Measurements from ENCODE around the gene CTNNA2. TPM values are rescaled to one million over a fixed set of nuclear protein-coding genes. Genes with fewer than 3 reads are reported as not detected.

Gene CTNNA2
- total and polyA plus RNA-seq, 12 donors = 0.09 to 0.57 (median 0.15) TPM; not detected in 9

- no peak for DNase-seq
- ATAC-seq = no peak
- H3K4me3 ChIP-seq = no peak overlapping the region
- H3K9me3 ChIP-seq = no peaks in the 10 kb centered on the region
- intact Hi-C loops (cut with DNase I) = no loop called here
- 87 to 92% methylated on average over 4 of the region's 4 CpGs for WGBS, 2 donors
- no peaks in the 10 kb centered on the region for H3K27me3 ChIP-seq
- H3K27ac ChIP-seq = no peak overlapping the region
- no peaks in the 10 kb centered on the region for H3K36me3 ChIP-seq
- no peaks in the 10 kb centered on the region for H3K4me1 ChIP-seq
- no peak for TF ChIP-seq CTCF (IDR thresholded peaks at IDR 0.05)
These were observed 894.5 kb downstream of the CTNNA2 start for GRCh38 chr2:80407377-80407776.

DNA sequence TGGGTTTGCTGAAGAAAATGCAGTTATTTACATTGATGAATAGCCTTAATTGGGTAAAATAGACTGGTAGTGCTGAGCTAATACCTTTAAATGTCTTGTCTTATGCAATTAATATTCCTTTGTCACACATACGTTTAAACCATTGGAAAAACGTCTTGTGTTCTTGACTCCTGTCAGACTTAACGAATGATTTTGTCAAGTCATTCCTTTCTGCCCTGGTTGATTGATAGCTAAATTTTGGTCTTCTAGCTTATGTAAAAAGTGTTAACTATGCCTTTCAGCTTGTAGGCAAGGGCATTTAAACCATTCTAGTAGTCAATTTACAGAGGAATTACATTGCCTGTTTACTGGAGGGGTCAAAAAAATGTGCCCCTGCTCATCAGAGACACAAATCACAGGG, 897.5 kb downstream of the CTNNA2 start:
- Histone ChIP-seq H3K4me1 (no peaks in the 10 kb centered on the region), H3K27ac (no peak overlapping the region), H3K27me3 (no peaks in the 10 kb centered on the region), H3K9me3 (peaks cover 0 to 21% (median 2%) of the 10 kb centered on the region in 11 donors), H3K4me3 (no peak overlapping the region), H3K36me3 (no peaks in the 10 kb centered on the region)
- no peak for TF ChIP-seq CTCF (IDR thresholded peaks at IDR 0.05)
- no peak for ATAC-seq
- WGBS, 2 donors = 76 to 78% methylated on average over 3 of the region's 3 CpGs
- DNase-seq = no peak
- intact Hi-C loops (cut with DNase I) = no loop called here

DNA sequence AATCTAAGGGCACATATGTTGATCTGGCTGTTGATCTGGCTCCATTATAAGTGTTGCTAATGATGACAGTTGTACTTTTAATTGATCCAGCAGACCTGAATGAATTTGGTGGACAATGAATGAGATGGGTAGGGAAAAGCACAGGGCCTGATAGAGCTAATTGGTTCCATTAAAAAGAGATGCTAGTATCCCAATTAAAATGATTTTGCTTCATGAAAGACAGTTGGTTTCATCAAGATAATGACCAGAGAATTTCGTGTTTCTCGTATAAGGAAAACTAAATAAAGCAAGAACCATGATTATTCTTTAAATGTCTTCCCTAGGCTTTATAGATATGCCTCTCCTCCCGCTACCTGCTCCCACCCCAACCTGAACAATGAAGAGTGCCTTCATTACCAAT, 900.3 kb downstream of the CTNNA2 start:
- H3K27me3 ChIP-seq = no peaks in the 10 kb centered on the region
- H3K4me3 ChIP-seq = no peak overlapping the region
- no peaks in the 10 kb centered on the region for H3K4me1 ChIP-seq
- 93 to 95% methylated on average over 3 of the region's 3 CpGs for WGBS, 2 donors
- intact Hi-C loops (cut with DNase I) = no loop called here
- peaks cover 0 to 43% (median 3%) of the 10 kb centered on the region in 11 donors for H3K9me3 ChIP-seq
- DNase-seq (no peak), ATAC-seq (no peak)
- TF ChIP-seq CTCF (IDR thresholded peaks at IDR 0.05) = no peak
- no peak overlapping the region for H3K27ac ChIP-seq
- H3K36me3 ChIP-seq = no peaks in the 10 kb centered on the region

DNA sequence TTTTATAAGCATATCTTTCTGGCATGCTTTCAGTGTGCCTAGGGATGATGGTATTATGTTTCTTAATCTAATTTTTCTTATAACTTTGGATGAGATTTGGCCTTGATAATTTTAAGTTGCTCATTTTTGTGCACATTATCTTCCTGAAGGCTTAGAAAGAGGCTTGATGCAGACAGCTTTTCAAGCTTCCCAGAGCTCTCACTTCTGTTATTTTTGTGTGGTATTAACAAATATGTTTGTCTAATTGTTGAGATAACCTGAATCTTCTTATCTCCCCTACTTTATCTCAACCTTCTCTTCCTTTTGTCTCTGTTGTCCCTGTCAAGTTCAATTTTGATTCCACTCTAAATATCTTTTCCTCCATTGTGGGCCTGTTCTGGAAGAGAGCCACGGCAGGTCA, 904.9 kb downstream of the CTNNA2 start:
- Histone ChIP-seq H3K9me3 (peaks cover 0 to 43% (median 3%) of the 10 kb centered on the region in 11 donors), H3K27ac (no peak overlapping the region), H3K4me3 (no peak overlapping the region), H3K27me3 (no peaks in the 10 kb centered on the region), H3K4me1 (no peaks in the 10 kb centered on the region), H3K36me3 (no peaks in the 10 kb centered on the region)
- WGBS, 2 donors = 83 to 96% methylated on average over 1 of the region's 1 CpG
- DNase-seq = no peak
- TF ChIP-seq CTCF (IDR thresholded peaks at IDR 0.05) = no peak
- no peak for ATAC-seq
- intact Hi-C loops (cut with DNase I) = no loop called here

Data from heart right ventricle (tissue), 16 donors.